Measurements from ENCODE around the gene ZSCAN2. TPM values are rescaled to one million over a fixed set of nuclear protein-coding genes. Genes with fewer than 3 reads are reported as not detected.
"Not testable (repeated sequence)": the region's sequence is repeated elsewhere in the genome, so short reads cannot be mapped to it uniquely, and the experiment has no call there.

ZSCAN2 gene
- total and polyA plus RNA-seq, 10 of the 15 experiments (the other 5 are each of a cell fraction or from before 2014, with no cell fraction given): 2.7 to 13.2 (median 8.6) TPM

GRCh38 chr15:84642640-84643039 lies 41.8 kb downstream of the ZSCAN2 start:
- peaks cover 10 to 23% of the 10 kb centered on the region in 2 experiments; a peak in 3 of 4 replicates for H3K36me3 ChIP-seq (ENCODE audit: control insufficient read depth in 2 of 2, insufficient read depth in 2 of 2, low read length in 1 of 2)
- H3K27me3 ChIP-seq (replicated peaks in 1 of 2; ENCODE audit: control insufficient read depth in 2 of 2, insufficient read depth in 2 of 2, low read length in 1 of 2); H3K4me2 ChIP-seq (ENCODE audit: control insufficient read depth, insufficient read depth); intact Hi-C loops (cut with micrococcal nuclease; ENCODE audit: unreplicated experiment); BruUV-seq (replicated peaks); POLR2A ChIA-PET; H3K4me3 ChIP-seq; H2AFZ ChIP-seq (ENCODE audit: control insufficient read depth, low read depth, low read length); H3K9ac ChIP-seq (ENCODE audit: control insufficient read depth, insufficient read depth, low read length); H4K20me1 ChIP-seq (ENCODE audit: control insufficient read depth, insufficient read depth); SMC1A ChIA-PET (ENCODE audit: uncharacterized antibody, unreplicated experiment); H3K9me3 ChIP-seq (replicated peaks; ENCODE audit: control insufficient read depth, insufficient read depth, low read length); RAD21 ChIA-PET (ENCODE audit: unreplicated experiment); FAIRE-seq; ATAC-seq; DNase-seq (ENCODE audit: low read depth, low spot score); H3K4me1 ChIP-seq (ENCODE audit: control insufficient read depth, insufficient read depth, low read length); H3K27ac ChIP-seq (ENCODE audit: control insufficient read depth, insufficient read depth); H3K79me2 ChIP-seq (ENCODE audit: control insufficient read depth, insufficient read depth, low read length); in situ Hi-C loops (cut with MboI): not testable (repeated sequence)
- CTCF ChIA-PET: interaction anchor here (0.6 to 1.8 kb wide), 4 partner anchors 11 to 1577 kb away, joined by 3 to 6 read pairs (median 4); partner anchors contain the start of gene WDR73
- 97% methylated on average over 2 of the region's 2 CpGs for WGBS (ENCODE audit: insufficient coverage, insufficient replicate concordance, low lambda C conversion rate, missing lambda C conversion rate)

DNA sequence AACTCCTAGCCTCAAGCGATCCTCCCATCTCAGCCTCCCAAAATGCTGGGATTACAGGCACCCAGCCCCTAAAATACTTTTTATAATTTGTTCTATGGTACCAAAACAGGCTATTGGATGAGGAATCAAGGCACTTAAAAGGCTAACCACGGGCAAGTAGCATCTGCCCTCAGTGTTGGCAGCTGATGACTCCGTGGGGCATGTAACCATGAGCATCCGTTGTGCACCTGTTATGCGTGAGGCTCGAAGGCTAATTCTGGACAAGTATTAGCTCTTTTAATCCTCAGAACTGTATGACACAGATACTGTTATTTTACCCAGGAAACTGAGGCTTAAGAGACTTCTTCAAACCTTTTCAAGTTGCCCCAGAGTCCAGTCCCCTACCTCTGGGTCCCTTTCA lies 43.0 kb downstream of the ZSCAN2 start:
- no peak for TF ChIP-seq CHD4 (IDR thresholded peaks at IDR 0.05)
- TF ChIP-seq, protein P1, sequence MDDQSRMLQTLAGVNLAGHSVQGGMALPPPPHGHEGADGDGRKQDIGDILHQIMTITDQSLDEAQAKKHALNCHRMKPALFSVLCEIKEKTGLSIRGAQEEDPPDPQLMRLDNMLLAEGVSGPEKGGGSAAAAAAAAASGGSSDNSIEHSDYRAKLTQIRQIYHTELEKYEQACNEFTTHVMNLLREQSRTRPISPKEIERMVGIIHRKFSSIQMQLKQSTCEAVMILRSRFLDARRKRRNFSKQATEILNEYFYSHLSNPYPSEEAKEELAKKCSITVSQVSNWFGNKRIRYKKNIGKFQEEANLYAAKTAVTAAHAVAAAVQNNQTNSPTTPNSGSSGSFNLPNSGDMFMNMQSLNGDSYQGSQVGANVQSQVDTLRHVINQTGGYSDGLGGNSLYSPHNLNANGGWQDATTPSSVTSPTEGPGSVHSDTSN (IDR thresholded peaks at IDR 0.05; ENCODE audit: insufficient replicate concordance, low read depth, low read length): no peak
- TF ChIP-seq SRF (IDR thresholded peaks at IDR 0.05; ENCODE audit: low read depth in 2 of 2, low read length in 2 of 2): no peak
- TF ChIP-seq RELA (IDR thresholded peaks at IDR 0.05; ENCODE audit: borderline replicate concordance, partially characterized antibody): no peak
- no peak for TF ChIP-seq TARDBP (IDR thresholded peaks at IDR 0.05; ENCODE audit: borderline replicate concordance)
- TF ChIP-seq RFX5 (IDR thresholded peaks at IDR 0.05; ENCODE audit: low read depth, low read length): no peak
- no peak for TF ChIP-seq ZSCAN29 (IDR thresholded peaks at IDR 0.05)
- TF ChIP-seq ZBED1 (IDR thresholded peaks at IDR 0.05; ENCODE audit: borderline replicate concordance): no peak
- no peak for TF ChIP-seq ZNF687 (IDR thresholded peaks at IDR 0.05)
- no peak for TF ChIP-seq DPF2 (IDR thresholded peaks at IDR 0.05)
- TF ChIP-seq MXI1 (IDR thresholded peaks at IDR 0.05; ENCODE audit: low read depth, low read length): no peak
- BruUV-seq (replicated peaks): no TSS peak
- DNase-seq (ENCODE audit: low read depth, low spot score) (no peak), ATAC-seq (no peak), FAIRE-seq (no peak)
- intact Hi-C loops (cut with micrococcal nuclease; ENCODE audit: unreplicated experiment): no loop called here
- ChIA-PET SMC1A (ENCODE audit: uncharacterized antibody, unreplicated experiment) (interaction anchor here (1.1 kb wide), 1 partner anchor 13 kb away, joined by 3 read pairs; no protein-coding TSS in a partner anchor), RAD21 (ENCODE audit: unreplicated experiment) (interaction anchor here (0.7 kb wide), 1 partner anchor 501 kb away, joined by 4 read pairs; no protein-coding TSS in a partner anchor), CTCF (interaction anchor here (0.6 to 1.2 kb wide), 2 partner anchors 45 to 691 kb away, joined by 3 to 5 read pairs; no protein-coding TSS in a partner anchor), POLR2A (no interaction called here)
- in situ Hi-C loops (cut with MboI): no loop called here
- Histone ChIP-seq H3K27me3 (replicated peaks in 1 of 2; ENCODE audit: control insufficient read depth in 2 of 2, insufficient read depth in 2 of 2, low read length in 1 of 2) (no peaks in the 10 kb centered on the region), H2AFZ (ENCODE audit: control insufficient read depth, low read depth, low read length) (no peak overlapping the region), H3K4me1 (ENCODE audit: control insufficient read depth, insufficient read depth, low read length) (no peaks in the 10 kb centered on the region), H3K9ac (ENCODE audit: control insufficient read depth, insufficient read depth, low read length) (no peak overlapping the region), H3K9me3 (replicated peaks; ENCODE audit: control insufficient read depth, insufficient read depth, low read length) (no peaks in the 10 kb centered on the region), H3K79me2 (ENCODE audit: control insufficient read depth, insufficient read depth, low read length) (no peaks in the 10 kb centered on the region), H3K36me3 (ENCODE audit: control insufficient read depth in 2 of 2, insufficient read depth in 2 of 2, low read length in 1 of 2) (peaks cover 14 to 32% of the 10 kb centered on the region in 2 experiments), H3K4me3 (no peak overlapping the region), H3K27ac (ENCODE audit: control insufficient read depth, insufficient read depth) (no peak overlapping the region), H3K4me2 (ENCODE audit: control insufficient read depth, insufficient read depth) (no peak overlapping the region), H4K20me1 (ENCODE audit: control insufficient read depth, insufficient read depth) (peaks cover 2% of the 10 kb centered on the region; the same call in 1 of the 2 replicates)
- WGBS (ENCODE audit: insufficient coverage, insufficient replicate concordance, low lambda C conversion rate, missing lambda C conversion rate): 96% methylated on average over 6 of the region's 6 CpGs

Measured in GM12878 (cell line).